HCT116 (cell line): Measurements from ENCODE around the gene ACADVL. TPM values are rescaled to one million over a fixed set of nuclear protein-coding genes. Genes with fewer than 3 reads are reported as not detected.

Source experiments
- ATAC-seq: fragments of 200-7000 bp; cut with Tn5 transposase; 2 replicates; pipeline ENCODE4 v1.9.1; 2020; ENCODE audit warnings: mild to moderate bottlenecking, moderate library complexity
- BruUV-seq: library from RNA; stranded (reverse); fragments of 400-500 nt; replicated peaks from 2 replicates; lab custom pipeline; 2021; lab: Mats Ljungman, UMichigan
- CTCF ChIA-PET: fragments of 300-600 bp; sonication (Branson Sonifier 250); formaldehyde crosslinking; loops from one replicate; lab custom pipeline; 2021; ENCODE audit warnings: antibody characterized with exemption; lab: Charles Lee
- POLR2A ChIA-PET: fragments of 300-600, 350-600 bp; sonication (Branson Sonifier 250); formaldehyde crosslinking; loops from one replicate; lab custom pipeline; 2021; ENCODE audit warnings: antibody characterized with exemption; lab: Charles Lee
- RAD21 ChIA-PET, 2 experiments: fragments of 300-600 bp; sonication (Branson Sonifier 250); formaldehyde crosslinking; loops; one replicate each; lab custom pipeline; 2023; ENCODE audit warnings: low total read pairs in 2 of 2; ENCODE audit not compliant: uncharacterized antibody in 2 of 2, unreplicated experiment in 2 of 2, low non-redundant PET in 1 of 2; lab: Charles Lee
- DNase-seq: peaks from one replicate; pipeline ENCODE4 v3.0.0-alpha.2; 2010; ENCODE audit warnings: low read depth, low spot score
- H2AFZ ChIP-seq: fragments of 200-600 bp; shearing (Covaris generic), sonication (generic); 2 replicates; pipeline ENCODE4 v1.6.1; 2017; ENCODE audit warnings: low read depth, mixed run types, mixed read lengths, antibody characterized with exemption, low read length; ENCODE audit not compliant: poor library complexity, severe bottlenecking
- H3K27ac ChIP-seq: 2 replicates; pipeline ENCODE4 v1.5.1; 2012; ENCODE audit warnings: low read depth, low read length
- H3K27me3 ChIP-seq: fragments of 200-600 bp; sonication (generic); 2 replicates; pipeline ENCODE4 v1.6.1; 2016; ENCODE audit warnings: mixed run types, low read length, mixed read lengths; ENCODE audit not compliant: insufficient read depth
- H3K36me3 ChIP-seq, 2 experiments: fragments of 200-500 bp in 1 of 2; fragments of 200-600 bp in 1 of 2; sonication (Bioruptor generic) in 1 of 2; sonication (generic) in 1 of 2; 2 replicates each; pipeline versions ENCODE4 v1.5.1 to v1.6.1; 2014 to 2016; ENCODE audit warnings: low read length in 2 of 2, inconsistent platforms in 1 of 2, mixed read lengths in 1 of 2, mixed run types in 1 of 2; ENCODE audit not compliant: insufficient read depth in 2 of 2, control insufficient read depth in 1 of 2
- H3K4me1 ChIP-seq, 2 experiments: fragments of 200-600 bp in 1 of 2; sonication (generic) in 1 of 2; 2 replicates each; pipeline versions ENCODE4 v1.5.1 to v1.6.1; 2012 to 2017; ENCODE audit warnings: low read length in 2 of 2, inconsistent platforms in 1 of 2, mild to moderate bottlenecking in 1 of 2, mixed read lengths in 1 of 2, mixed run types in 1 of 2, moderate library complexity in 1 of 2; ENCODE audit not compliant: insufficient read depth in 2 of 2, control insufficient read depth in 1 of 2
- H3K4me2 ChIP-seq: fragments of 200-600 bp; sonication (generic); 2 replicates; pipeline ENCODE4 v1.6.1; 2017; ENCODE audit warnings: mixed run types, low read length, mixed read lengths
- H3K4me3 ChIP-seq, 2 experiments: fragments of 200-600 bp in 1 of 2; sonication (generic) in 1 of 2; replicated peaks in 1 of 2; 2 replicates each; pipeline ENCODE4 v1.5.1; 2011 to 2016; ENCODE audit warnings: low read length in 2 of 2, control low read depth in 1 of 2, low read depth in 1 of 2, mild to moderate bottlenecking in 1 of 2, mixed read lengths in 1 of 2, mixed run types in 1 of 2
- H3K79me2 ChIP-seq: fragments of 200-600 bp; sonication (generic); 2 replicates; pipeline ENCODE4 v1.6.1; 2017; ENCODE audit warnings: mild to moderate bottlenecking, mixed run types, low read length, moderate library complexity, mixed read lengths; ENCODE audit not compliant: insufficient read depth
- H3K9ac ChIP-seq: fragments of 200-600 bp; sonication (generic); 2 replicates; pipeline ENCODE4 v1.6.1; 2016; ENCODE audit warnings: low read length, mixed read lengths
- H3K9me2 ChIP-seq: fragments of 200-600 bp; sonication (generic), shearing (Covaris generic); 2 replicates; pipeline ENCODE4 v1.6.1; 2017; ENCODE audit warnings: mixed run types, mild to moderate bottlenecking, moderate library complexity; ENCODE audit not compliant: insufficient read depth
- H3K9me3 ChIP-seq, 2 experiments: fragments of 200-500 bp in 1 of 2; fragments of 200-600 bp in 1 of 2; sonication (Bioruptor generic) in 1 of 2; sonication (generic) in 1 of 2; 2 replicates each; pipeline ENCODE4 v1.6.1; 2014 to 2017; ENCODE audit warnings: low read length in 2 of 2, mixed read lengths in 2 of 2, inconsistent platforms in 1 of 2, low read depth in 1 of 2, mild to moderate bottlenecking in 1 of 2, mixed run types in 1 of 2, moderate library complexity in 1 of 2; ENCODE audit not compliant: control insufficient read depth in 1 of 2, insufficient read depth in 1 of 2
- H4K20me1 ChIP-seq: fragments of 200-600 bp; sonication (generic), shearing (Covaris generic); 2 replicates; pipeline ENCODE4 v1.6.1; 2017; ENCODE audit warnings: mixed run types, mild to moderate bottlenecking, moderate library complexity; ENCODE audit not compliant: insufficient read depth
- EGR1 ChIP-seq: IDR thresholded peaks from 2 replicates; pipeline ENCODE4 v1.6.1; 2012; ENCODE audit warnings: low read depth
- EZH2 ChIP-seq: fragments of 200-600 bp; sonication (generic); IDR thresholded peaks from 2 replicates; pipeline ENCODE4 v1.6.1; 2017; ENCODE audit warnings: antibody characterized with exemption, mixed run types
- EZH2phosphoT487 ChIP-seq: fragments of 200-600 bp; IDR thresholded peaks from 2 replicates; pipeline ENCODE4 v1.6.1; 2018; ENCODE audit warnings: antibody characterized with exemption, borderline replicate concordance
- MAX ChIP-seq: IDR thresholded peaks from 2 replicates; pipeline ENCODE4 v1.6.1; 2012
- RAD21 ChIP-seq: IDR thresholded peaks from 2 replicates; pipeline ENCODE4 v1.6.1; 2012; ENCODE audit warnings: low read depth, mild to moderate bottlenecking
- SIN3A ChIP-seq: IDR thresholded peaks from 2 replicates; pipeline ENCODE4 v1.6.1; 2012; ENCODE audit warnings: low read depth
- SP1 ChIP-seq: IDR thresholded peaks from 2 replicates; pipeline ENCODE4 v1.6.1; 2012; ENCODE audit warnings: low read depth
- SRF ChIP-seq: IDR thresholded peaks from 2 replicates; pipeline ENCODE4 v1.6.1; 2012; ENCODE audit warnings: low read depth
- TCF7L2 ChIP-seq: IDR thresholded peaks from 2 replicates; pipeline ENCODE4 v1.7.0; 2011; ENCODE audit warnings: borderline replicate concordance, inconsistent platforms; ENCODE audit not compliant: insufficient read depth, insufficient read length; ENCODE audit errors: extremely low read depth
- intact Hi-C: fragments of 100-400 bp; cut with micrococcal nuclease; formaldehyde crosslinking; loops from 2 replicates; pipeline ENCODE4 v1.10.0; 2022
- total RNA-seq: library from RNA; stranded (reverse); gene quantifications from one replicate; pipeline ENCODE4 v1.2.1, GENCODE V29; 2021; ENCODE audit not compliant: unreplicated experiment
- TF ChIP-seq, protein P1 (sequence below): IDR thresholded peaks from 2 replicates; pipeline ENCODE4 v1.6.1; 2012
- TF ChIP-seq, protein P2 (sequence below): IDR thresholded peaks from 2 replicates; pipeline ENCODE4 v1.6.1; 2011; ENCODE audit warnings: mild to moderate bottlenecking, low read length, moderate library complexity; ENCODE audit not compliant: insufficient replicate concordance; ENCODE audit errors: extremely low read depth

ACADVL gene
- total RNA-seq, 1 experiment from 2014 or later: 554 TPM

GRCh38 chr17:7224110-7224509 lies 4.4 kb downstream of the ACADVL start:
- Histone ChIP-seq H2AFZ (no peak overlapping the region), H3K4me2 (no peak overlapping the region), H3K9me3 (no peaks in the 10 kb centered on the region), H3K36me3 (peaks cover 47 to 62% of the 10 kb centered on the region in 2 experiments), H3K27me3 (no peaks in the 10 kb centered on the region), H3K4me3 (no peak overlapping the region), H3K27ac (no peak overlapping the region), H3K4me1 (peaks cover 7 to 19% of the 10 kb centered on the region in 2 experiments; a peak in 3 of 4 replicates), H3K79me2 (peaks cover 30% of the 10 kb centered on the region), H3K9ac (no peak overlapping the region), H4K20me1 (no peaks in the 10 kb centered on the region), H3K9me2 (no peaks in the 10 kb centered on the region)
- TF ChIP-seq EZH2phosphoT487 (no peak), TCF7L2 (no peak), EGR1 (no peak), SRF (no peak), SP1 (no peak), EZH2 (no peak), SIN3A (no peak), RAD21 (no peak), MAX (no peak)
- TF ChIP-seq, protein P1, sequence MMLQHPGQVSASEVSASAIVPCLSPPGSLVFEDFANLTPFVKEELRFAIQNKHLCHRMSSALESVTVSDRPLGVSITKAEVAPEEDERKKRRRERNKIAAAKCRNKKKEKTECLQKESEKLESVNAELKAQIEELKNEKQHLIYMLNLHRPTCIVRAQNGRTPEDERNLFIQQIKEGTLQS: no peak
- TF ChIP-seq, protein P2, sequence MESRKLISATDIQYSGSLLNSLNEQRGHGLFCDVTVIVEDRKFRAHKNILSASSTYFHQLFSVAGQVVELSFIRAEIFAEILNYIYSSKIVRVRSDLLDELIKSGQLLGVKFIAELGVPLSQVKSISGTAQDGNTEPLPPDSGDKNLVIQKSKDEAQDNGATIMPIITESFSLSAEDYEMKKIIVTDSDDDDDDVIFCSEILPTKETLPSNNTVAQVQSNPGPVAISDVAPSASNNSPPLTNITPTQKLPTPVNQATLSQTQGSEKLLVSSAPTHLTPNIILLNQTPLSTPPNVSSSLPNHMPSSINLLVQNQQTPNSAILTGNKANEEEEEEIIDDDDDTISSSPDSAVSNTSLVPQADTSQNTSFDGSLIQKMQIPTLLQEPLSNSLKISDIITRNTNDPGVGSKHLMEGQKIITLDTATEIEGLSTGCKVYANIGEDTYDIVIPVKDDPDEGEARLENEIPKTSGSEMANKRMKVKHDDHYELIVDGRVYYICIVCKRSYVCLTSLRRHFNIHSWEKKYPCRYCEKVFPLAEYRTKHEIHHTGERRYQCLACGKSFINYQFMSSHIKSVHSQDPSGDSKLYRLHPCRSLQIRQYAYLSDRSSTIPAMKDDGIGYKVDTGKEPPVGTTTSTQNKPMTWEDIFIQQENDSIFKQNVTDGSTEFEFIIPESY: no peak
- ChIA-PET CTCF (no interaction called here), RAD21 (no interaction called here), POLR2A (interaction anchor here (1.0 kb wide), 1 partner anchor 9 kb away, joined by 5 read pairs; no protein-coding TSS in a partner anchor)
- ATAC-seq: no peak
- no TSS peak for BruUV-seq
- intact Hi-C loops: no loop called here
- DNase-seq: no peak
